GM18870 (cell line): ENCODE data around the gene LELP1.
"Not testable (repeated sequence)": the region's sequence is repeated elsewhere in the genome, so short reads cannot be mapped to it uniquely, and the experiment has no call there.

Experiments
- ATAC-seq: cut with Tn5 transposase; IDR thresholded peaks from one replicate; pipeline ENCODE4 v1.9.1; 2021; ENCODE audit warnings: moderate library complexity; ENCODE audit not compliant: unreplicated experiment

LELP1 gene

GRCh38 chr1:153203130-153203529, at the start of gene LELP1:
Gene LELP1 (plus strand): TSS chr1:153203430. CDS start chr1:153204708, 1,278 bp downstream.
- no peak for ATAC-seq

GRCh38 chr1:153155541-153155940, 47.7 kb upstream of the LELP1 start:
- ATAC-seq: no peak

GRCh38 chr1:153168686-153169085, 34.5 kb upstream of the LELP1 start:
- no peak for ATAC-seq

- no peak for ATAC-seq
Observed at GRCh38 chr1:153174624-153175023, 28.6 kb upstream of the LELP1 start.

GRCh38 chr1:153178922-153179321, 24.3 kb upstream of the LELP1 start:
- ATAC-seq: no peak

- ATAC-seq: no peak
Observed at GRCh38 chr1:153180556-153180955, 22.7 kb upstream of the LELP1 start.

GRCh38 chr1:153188301-153188700, 14.9 kb upstream of the LELP1 start:
- not testable (repeated sequence) for ATAC-seq

GRCh38 chr1:153190373-153190772, 12.9 kb upstream of the LELP1 start:
- no peak for ATAC-seq

GRCh38 chr1:153192697-153193096, 10.5 kb upstream of the LELP1 start:
- no peak for ATAC-seq

GRCh38 chr1:153194331-153195050, 8.7 kb upstream of the LELP1 start:
- no peak for ATAC-seq

- no peak for ATAC-seq
Observed at GRCh38 chr1:153195216-153195615, 8.0 kb upstream of the LELP1 start.

GRCh38 chr1:153202006-153202405, 1.2 kb upstream of the LELP1 start:
- ATAC-seq: no peak

GRCh38 chr1:153206631-153207030, 3.4 kb downstream of the LELP1 start:
- no peak for ATAC-seq

- no peak for ATAC-seq
Observed at GRCh38 chr1:153210206-153210605, 7.0 kb downstream of the LELP1 start.

GRCh38 chr1:153212201-153212600, 9.0 kb downstream of the LELP1 start:
- no peak for ATAC-seq

- no peak for ATAC-seq
Observed at GRCh38 chr1:153213519-153213918, 10.3 kb downstream of the LELP1 start.

- ATAC-seq: no peak
Observed at GRCh38 chr1:153217212-153217611, 14.0 kb downstream of the LELP1 start, which contains the start of gene PRR9. Gene PRR9 (plus strand): TSS chr1:153217584. CDS start chr1:153218145, 561 bp downstream.

GRCh38 chr1:153217744-153218416, 14.7 kb downstream of the LELP1 start:
- no peak for ATAC-seq

GRCh38 chr1:153220606-153221303, 17.5 kb downstream of the LELP1 start:
- ATAC-seq: no peak

- peak; percentile 50 for ATAC-seq
Observed at GRCh38 chr1:153223040-153223891, 20.0 kb downstream of the LELP1 start.

GRCh38 chr1:153227810-153228209, 24.6 kb downstream of the LELP1 start:
- ATAC-seq: no peak
